AG09309 (cell line): ENCODE data around the gene FOXN3.
"Not testable (repeated sequence)": the region's sequence is repeated elsewhere in the genome, so short reads cannot be mapped to it uniquely, and the experiment has no call there.

Experiments used
- DNase-seq: peaks from one replicate; pipeline ENCODE4 v3.0.0-alpha.2; 2010; ENCODE audit warnings: low read depth
- H3K4me3 ChIP-seq: 2 replicates; pipeline ENCODE4 v1.5.1; 2011; ENCODE audit warnings: mild to moderate bottlenecking, low read depth, low read length, moderate library complexity; ENCODE audit not compliant: control insufficient read depth
- TF ChIP-seq, protein P1 (sequence below): IDR thresholded peaks from 2 replicates; pipeline ENCODE4 v1.5.1; 2011; ENCODE audit warnings: mild to moderate bottlenecking, low read depth, low read length, inconsistent platforms; ENCODE audit not compliant: insufficient read depth, control insufficient read depth; ENCODE audit errors: missing control alignments

Gene FOXN3

DNA sequence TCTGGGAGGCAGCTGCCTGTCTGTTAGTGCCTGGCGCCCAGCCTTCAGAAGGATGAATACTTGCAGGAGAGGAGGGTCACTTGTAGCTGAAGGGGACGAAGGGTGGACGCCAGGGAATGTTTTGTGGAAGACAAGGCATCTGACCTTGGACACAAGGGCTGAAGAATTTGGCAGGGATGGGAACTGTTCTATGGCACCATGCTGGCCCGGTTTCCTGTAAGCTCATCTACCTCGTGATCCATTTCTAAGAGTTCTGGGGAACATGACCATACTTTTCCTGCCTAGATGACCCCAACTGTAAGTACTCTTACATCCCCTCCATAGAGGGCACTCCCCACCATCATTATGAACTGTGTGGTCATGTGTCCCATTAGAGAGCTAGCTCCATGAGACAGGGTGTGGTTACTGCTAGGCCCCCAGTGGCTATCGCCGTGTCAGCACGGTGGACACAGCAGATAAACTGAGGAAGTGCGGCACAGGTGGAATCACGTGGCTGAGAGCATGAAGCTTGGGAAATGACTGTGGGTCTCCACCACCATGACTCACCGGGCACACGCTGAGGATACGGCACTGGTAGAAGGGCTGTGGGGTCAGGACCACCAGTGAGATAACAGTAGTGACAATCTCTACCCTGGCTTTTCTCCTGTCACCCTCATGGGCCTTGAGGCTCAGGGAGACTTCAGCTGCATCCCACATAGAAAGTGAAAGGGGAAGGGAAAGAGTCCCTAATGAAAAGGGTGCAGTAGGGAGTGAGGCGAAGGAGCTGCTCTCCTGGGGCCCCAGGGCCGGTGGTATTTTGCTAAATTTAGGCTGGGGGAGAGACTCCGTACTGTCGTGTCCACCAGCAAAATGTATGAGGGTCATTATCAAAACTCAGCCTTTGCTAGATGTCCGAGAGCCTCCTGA is 252.6 kb downstream of the FOXN3 start:
- no peak overlapping the region for H3K4me3 ChIP-seq
- TF ChIP-seq, protein P1, sequence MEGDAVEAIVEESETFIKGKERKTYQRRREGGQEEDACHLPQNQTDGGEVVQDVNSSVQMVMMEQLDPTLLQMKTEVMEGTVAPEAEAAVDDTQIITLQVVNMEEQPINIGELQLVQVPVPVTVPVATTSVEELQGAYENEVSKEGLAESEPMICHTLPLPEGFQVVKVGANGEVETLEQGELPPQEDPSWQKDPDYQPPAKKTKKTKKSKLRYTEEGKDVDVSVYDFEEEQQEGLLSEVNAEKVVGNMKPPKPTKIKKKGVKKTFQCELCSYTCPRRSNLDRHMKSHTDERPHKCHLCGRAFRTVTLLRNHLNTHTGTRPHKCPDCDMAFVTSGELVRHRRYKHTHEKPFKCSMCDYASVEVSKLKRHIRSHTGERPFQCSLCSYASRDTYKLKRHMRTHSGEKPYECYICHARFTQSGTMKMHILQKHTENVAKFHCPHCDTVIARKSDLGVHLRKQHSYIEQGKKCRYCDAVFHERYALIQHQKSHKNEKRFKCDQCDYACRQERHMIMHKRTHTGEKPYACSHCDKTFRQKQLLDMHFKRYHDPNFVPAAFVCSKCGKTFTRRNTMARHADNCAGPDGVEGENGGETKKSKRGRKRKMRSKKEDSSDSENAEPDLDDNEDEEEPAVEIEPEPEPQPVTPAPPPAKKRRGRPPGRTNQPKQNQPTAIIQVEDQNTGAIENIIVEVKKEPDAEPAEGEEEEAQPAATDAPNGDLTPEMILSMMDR: no peak
- DNase-seq: no peak

DNA sequence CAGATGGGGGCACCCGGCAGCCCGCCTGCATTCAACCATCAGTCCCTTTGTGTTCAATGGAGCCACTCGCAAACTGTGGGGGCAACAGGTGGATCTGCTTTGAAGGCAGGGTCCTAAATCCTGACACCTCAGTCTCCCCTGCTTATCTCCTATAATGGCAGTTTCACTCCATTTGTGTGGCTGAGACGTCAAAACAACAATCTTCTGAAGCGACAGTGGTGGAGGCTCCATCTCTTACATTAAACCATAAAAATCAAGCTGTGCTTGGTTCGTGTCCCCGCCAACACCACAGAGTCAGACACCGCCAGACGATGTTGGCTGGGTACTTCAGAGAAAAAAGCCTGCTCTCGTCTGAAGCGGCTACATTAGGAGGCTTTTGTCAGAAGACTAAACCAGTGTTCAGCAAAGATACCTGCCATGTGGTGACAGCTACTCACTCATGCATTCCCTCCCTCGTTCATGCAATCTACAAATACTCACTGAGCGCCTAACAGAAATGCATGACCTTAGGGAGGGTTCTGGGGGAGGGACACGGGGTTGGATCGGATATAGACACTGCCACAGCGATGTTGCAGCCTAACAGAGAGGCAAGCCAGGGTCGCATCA is 253.9 kb downstream of the FOXN3 start:
- DNase-seq: no peak

DNA sequence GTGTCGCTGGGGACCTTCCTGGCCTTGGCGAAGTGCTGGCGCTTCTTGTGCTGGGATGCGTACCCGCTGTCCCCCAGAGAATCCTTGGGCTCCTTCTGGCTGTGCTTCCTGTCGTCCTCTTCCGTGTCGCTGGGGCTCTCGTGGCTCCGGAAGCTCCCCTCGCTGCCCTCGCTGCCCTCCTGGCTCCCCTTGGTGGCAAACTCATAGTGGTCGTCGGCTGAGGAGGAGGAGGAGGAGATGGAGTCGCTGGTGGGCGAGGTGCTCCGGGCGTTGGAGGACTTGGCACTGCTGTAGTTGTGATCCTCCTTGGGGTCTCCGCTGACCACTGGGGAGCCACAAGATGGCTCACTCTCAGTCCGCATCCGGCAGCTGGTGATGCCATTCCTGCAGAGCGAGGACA is 254.4 kb downstream of the FOXN3 start:
- no peak for DNase-seq
- no peak overlapping the region for H3K4me3 ChIP-seq
- TF ChIP-seq, protein P1: no peak

More for the DNA sequence above, 253.9 kb downstream of the FOXN3 start:
- H3K4me3 ChIP-seq: no peak overlapping the region
- TF ChIP-seq, protein P1: no peak

DNA sequence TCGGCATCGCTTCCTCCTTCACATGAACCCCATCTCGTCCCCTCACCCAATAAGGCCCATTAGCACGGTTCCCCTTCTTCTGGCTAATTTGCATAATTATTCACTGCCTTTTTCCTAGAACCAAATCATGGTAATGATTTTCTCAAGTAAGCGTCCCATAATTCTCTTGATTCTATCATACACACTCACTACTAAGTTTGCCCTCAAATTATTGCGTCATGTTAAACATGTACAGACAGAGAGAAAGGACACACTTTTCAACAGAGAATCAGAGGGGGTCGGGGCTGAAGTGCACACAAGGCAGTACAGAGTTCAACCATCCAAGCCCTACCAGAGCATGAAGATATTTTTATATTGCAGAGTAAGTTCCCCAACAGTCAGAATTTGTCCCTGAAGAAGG is 256.6 kb downstream of the FOXN3 start:
- no peak overlapping the region for H3K4me3 ChIP-seq
- DNase-seq: no peak
- TF ChIP-seq, protein P1: no peak

DNA sequence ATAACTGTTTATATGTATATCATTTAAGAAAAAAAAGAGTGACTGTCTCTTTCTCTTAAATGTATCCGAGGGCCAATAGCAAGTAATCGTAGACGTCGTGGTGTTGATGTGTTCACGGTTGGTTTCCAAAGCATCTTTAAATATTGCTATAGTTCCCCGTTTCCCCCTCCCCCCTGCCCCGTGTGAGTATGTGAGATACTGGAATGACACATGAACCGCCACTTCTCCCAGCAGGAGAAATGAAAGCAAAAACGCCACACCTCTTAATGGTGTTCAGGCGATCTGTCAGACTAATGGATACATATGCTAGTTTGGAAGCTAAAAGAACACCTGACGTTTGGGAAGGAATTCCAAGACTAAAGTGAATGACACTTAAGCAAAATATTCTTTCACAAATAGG is 258.3 kb downstream of the FOXN3 start:
- TF ChIP-seq, protein P1: no peak
- DNase-seq: no peak
- H3K4me3 ChIP-seq: no peak overlapping the region

GRCh38 chr14:89158104-89158503 is 258.9 kb downstream of the FOXN3 start:
- H3K4me3 ChIP-seq, DNase-seq: not testable (repeated sequence)

GRCh38 chr14:89155491-89155890 is 261.5 kb downstream of the FOXN3 start:
- DNase-seq: no peak
- H3K4me3 ChIP-seq: no peak overlapping the region
- TF ChIP-seq, protein P1: no peak

DNA sequence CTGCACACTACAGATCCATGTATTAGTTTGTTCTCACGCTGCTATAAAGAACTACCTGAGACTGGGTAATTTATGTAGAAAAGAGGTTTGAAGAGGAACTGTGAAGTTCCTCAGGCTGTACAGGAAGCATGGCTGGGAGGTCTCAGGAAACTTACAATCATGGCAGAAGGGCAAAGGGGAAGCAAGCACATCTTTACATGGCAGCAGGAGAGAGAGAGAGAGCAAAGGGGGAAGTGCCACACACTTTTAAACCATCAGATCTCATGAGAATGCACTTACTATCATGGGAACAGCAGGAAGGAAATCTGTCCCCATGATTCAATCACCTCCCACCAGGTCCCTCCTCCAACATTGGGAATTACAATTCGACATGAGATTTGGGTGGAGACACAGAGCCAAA is 265.3 kb downstream of the FOXN3 start:
- DNase-seq, H3K4me3 ChIP-seq: not testable (repeated sequence)
